Mesothelial cell of epicardium (in vitro differentiated cells): ENCODE measurements around the gene DEXI. TPM values are rescaled to one million over a fixed set of nuclear protein-coding genes. Genes with fewer than 3 reads are reported as not detected.
"Not testable (repeated sequence)": the region's sequence is repeated elsewhere in the genome, so short reads cannot be mapped to it uniquely, and the experiment has no call there.

Source experiments
- DNase-seq, 2 experiments: peaks; one replicate each; pipeline ENCODE4 v3.0.0; 2021; ENCODE audit warnings: low spot score in 2 of 2; ENCODE audit not compliant: unreplicated experiment in 2 of 2
- H3K27ac Mint-ChIP-seq: 2 replicates; pipeline ENCODE4 v1.8.0; 2021; ENCODE audit warnings: mixed read lengths
- H3K27me3 Mint-ChIP-seq: 2 replicates; pipeline ENCODE4 v1.8.0; 2021; ENCODE audit warnings: low read depth, mixed read lengths
- H3K36me3 Mint-ChIP-seq: 2 replicates; pipeline ENCODE4 v1.8.0; 2021; ENCODE audit warnings: mixed read lengths
- H3K4me1 Mint-ChIP-seq: 2 replicates; pipeline ENCODE4 v1.8.0; 2021; ENCODE audit warnings: mixed read lengths
- H3K4me3 Mint-ChIP-seq: 2 replicates; pipeline ENCODE4 v1.8.0; 2021; ENCODE audit warnings: mild to moderate bottlenecking, moderate library complexity, mixed read lengths
- H3K9me3 Mint-ChIP-seq: 2 replicates; pipeline ENCODE4 v1.8.0; 2021; ENCODE audit warnings: mixed read lengths
- CTCF ChIP-seq: fragments of 200-600 bp; sonication (generic); IDR thresholded peaks from one replicate; pipeline ENCODE4 v1.5.0; 2021; ENCODE audit warnings: antibody characterized with exemption; ENCODE audit not compliant: unreplicated experiment
- total RNA-seq: library from RNA; stranded (reverse); gene quantifications from 3 replicates; pipeline ENCODE4 v1.2.1, GENCODE V29; 2021

The DEXI gene
- total RNA-seq, 1 donor from 2014 or later: 31.2 TPM

- TF ChIP-seq CTCF: no peak
- Mint-ChIP-seq H3K36me3 (peaks cover 20% of the 10 kb centered on the region), H3K4me1 (no peaks in the 10 kb centered on the region), H3K27ac (no peak overlapping the region), H3K9me3 (no peaks in the 10 kb centered on the region), H3K4me3 (no peak overlapping the region), H3K27me3 (no peaks in the 10 kb centered on the region)
- no peak for DNase-seq
These were observed 15.4 kb downstream of the DEXI start for GRCh38 chr16:10926867-10927266.

GRCh38 chr16:10926094-10926493 lies 16.2 kb downstream of the DEXI start:
- Mint-ChIP-seq H3K27me3 (no peaks in the 10 kb centered on the region), H3K9me3 (no peaks in the 10 kb centered on the region), H3K4me3 (no peak overlapping the region), H3K36me3 (peaks cover 20% of the 10 kb centered on the region), H3K4me1 (no peaks in the 10 kb centered on the region), H3K27ac (no peak overlapping the region)
- TF ChIP-seq CTCF: no peak
- no peak for DNase-seq

GRCh38 chr16:10925285-10925684 lies 17.0 kb downstream of the DEXI start:
- not testable (repeated sequence) for H3K27me3 Mint-ChIP-seq, DNase-seq, H3K9me3 Mint-ChIP-seq, H3K4me3 Mint-ChIP-seq, H3K27ac Mint-ChIP-seq, H3K4me1 Mint-ChIP-seq
- peaks cover 20% of the 10 kb centered on the region for H3K36me3 Mint-ChIP-seq

- Mint-ChIP-seq H3K27ac (no peak overlapping the region), H3K27me3 (no peaks in the 10 kb centered on the region), H3K4me1 (no peaks in the 10 kb centered on the region), H3K36me3 (peaks cover 20% of the 10 kb centered on the region), H3K9me3 (no peaks in the 10 kb centered on the region), H3K4me3 (no peak overlapping the region)
- no peak for TF ChIP-seq CTCF
- DNase-seq: no peak
These were observed 18.5 kb downstream of the DEXI start for GRCh38 chr16:10923650-10924214.

- Mint-ChIP-seq H3K4me1 (no peaks in the 10 kb centered on the region), H3K36me3 (peaks cover 20% of the 10 kb centered on the region), H3K9me3 (no peaks in the 10 kb centered on the region), H3K4me3 (no peak overlapping the region), H3K27ac (no peak overlapping the region), H3K27me3 (no peaks in the 10 kb centered on the region)
- TF ChIP-seq CTCF: no peak
- DNase-seq: no peak
These were observed 19.1 kb downstream of the DEXI start for GRCh38 chr16:10923146-10923649.

- peaks cover 15% of the 10 kb centered on the region for H3K36me3 Mint-ChIP-seq
- H3K4me3 Mint-ChIP-seq: no peak overlapping the region
- no peak overlapping the region for H3K27ac Mint-ChIP-seq
- no peaks in the 10 kb centered on the region for H3K4me1 Mint-ChIP-seq
- H3K27me3 Mint-ChIP-seq: no peaks in the 10 kb centered on the region
- DNase-seq: no peak
- no peak for TF ChIP-seq CTCF
- no peaks in the 10 kb centered on the region for H3K9me3 Mint-ChIP-seq
These were observed 19.7 kb downstream of the DEXI start for GRCh38 chr16:10922328-10923145.
